AML-193 (cell line): ENCODE measurements around the gene BCO2.
"Not testable (repeated sequence)": the region's sequence is repeated elsewhere in the genome, so short reads cannot be mapped to it uniquely, and the experiment has no call there.

ENCODE experiments used
- DNase-seq, 2 experiments: peaks; one replicate each; lab custom pipeline; 2025; lab: John Stamatoyannopoulos, UW

Gene BCO2

GRCh38 chr11:112167145-112167544 lies 8.2 kb upstream of the BCO2 start, which contains the start of gene TEX12:
Gene TEX12, plus strand, starts transcription at chr11:112167372. Its CDS starts 1,897 bp downstream, at chr11:112169269.
- DNase-seq: no peak

DNA sequence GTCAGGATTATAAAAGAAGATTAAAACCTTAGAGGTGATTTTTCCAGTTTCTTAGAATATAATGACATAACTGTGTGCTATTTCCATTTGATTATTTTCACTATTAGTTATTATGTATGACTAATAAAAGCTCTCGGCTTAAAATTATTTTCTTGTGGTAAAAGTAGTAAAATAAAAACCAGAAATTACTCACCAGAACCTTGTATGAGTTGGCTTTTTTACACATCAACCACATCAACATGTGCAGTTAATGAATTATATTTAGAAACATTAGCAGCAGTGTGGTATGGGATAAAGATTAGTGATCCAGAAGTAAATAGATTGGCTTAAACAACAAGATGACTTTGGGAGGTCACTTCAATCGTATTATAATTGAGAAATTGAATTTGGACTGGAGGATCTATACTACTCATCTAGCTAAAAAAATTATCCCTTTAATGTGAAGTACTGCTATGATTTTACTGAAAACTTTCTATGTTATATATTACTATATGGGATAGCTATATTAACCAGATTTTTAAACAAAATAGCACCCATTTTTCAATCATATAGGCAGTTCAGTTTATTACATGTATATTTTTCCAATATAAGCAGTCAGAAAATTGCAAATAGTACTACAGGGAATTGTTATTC lies 2.8 kb upstream of the BCO2 start:
- DNase-seq: no peak

- no peak for DNase-seq
Observed at GRCh38 chr11:112173152-112173551, 2.2 kb upstream of the BCO2 start.

DNA sequence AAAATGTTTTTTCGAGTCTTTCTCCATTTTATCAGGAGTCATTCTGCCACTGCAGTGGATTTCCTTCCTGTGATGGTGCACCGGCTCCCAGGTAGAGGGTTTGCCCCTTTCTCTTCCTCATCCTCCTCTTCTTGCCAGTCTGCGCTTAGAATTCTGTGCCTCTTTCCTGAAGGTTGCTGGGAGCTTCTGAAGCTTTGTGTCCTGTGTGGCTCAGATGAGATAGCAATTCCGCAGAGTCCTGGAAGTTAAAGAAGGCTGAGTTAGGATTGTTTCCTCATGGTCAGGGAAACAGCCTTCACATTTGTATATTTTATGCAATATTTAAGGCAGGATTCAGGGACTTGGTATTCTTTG lies 264 bp downstream of the BCO2 start:
- DNase-seq: no peak

- no peak for DNase-seq
Observed at GRCh38 chr11:112176077-112176476, 765 bp downstream of the BCO2 start.

DNA sequence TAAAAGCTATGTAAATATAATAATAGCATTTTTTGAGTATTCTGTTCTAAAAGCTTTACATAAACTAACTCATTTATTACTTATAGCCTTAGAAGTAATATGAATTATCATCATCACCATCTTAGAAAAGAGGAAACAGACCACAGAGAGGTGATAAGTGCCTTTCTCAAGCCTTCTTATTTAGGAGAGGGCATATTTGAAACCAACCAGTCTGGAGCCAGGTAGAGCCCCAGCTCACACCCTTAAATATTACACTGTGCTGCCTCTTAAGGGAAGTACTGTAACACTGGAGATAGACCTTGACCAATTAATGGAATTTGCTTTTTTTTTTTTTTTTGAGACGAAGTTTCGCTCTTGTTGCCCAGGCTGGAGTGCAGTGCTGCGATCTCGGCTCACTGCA lies 2.3 kb downstream of the BCO2 start:
- no peak for DNase-seq

DNA sequence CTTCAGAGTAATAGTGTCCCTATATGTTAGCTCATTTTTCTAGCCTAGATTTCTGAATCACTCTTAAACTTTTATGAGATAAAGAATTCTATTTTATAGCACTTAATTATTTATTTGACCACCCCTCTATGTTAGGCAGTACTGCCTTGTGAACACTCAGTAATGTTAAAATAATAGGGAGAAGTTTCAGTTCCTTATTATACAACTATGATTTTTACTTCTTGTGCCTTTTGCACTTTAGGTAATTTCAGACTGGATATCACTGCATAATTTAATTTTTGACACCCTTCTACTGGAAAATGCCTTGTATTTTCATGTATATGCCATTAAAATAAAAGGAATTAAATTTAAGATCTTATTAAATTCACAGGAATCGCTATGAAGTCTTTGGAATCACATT lies 3.1 kb downstream of the BCO2 start:
- DNase-seq: no peak

DNA sequence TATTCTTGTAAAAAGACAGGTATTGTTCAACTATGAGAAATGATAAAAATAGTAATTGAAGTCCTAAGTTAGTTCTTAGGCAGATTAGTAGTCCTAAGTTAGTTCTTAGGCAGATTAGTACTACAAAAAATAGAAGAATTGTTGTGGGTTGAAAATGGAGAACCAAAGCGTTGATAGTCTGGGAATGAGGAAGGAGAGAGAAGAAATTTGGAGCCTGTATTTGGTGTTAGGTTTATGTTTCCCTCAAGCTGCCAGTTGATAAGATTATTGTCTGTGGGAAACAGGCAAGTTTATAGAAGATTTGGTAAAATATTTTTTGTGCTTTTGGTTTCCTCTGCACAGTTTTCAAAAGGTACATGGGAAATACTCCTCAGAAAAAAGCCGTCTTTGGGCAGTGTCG lies 3.6 kb downstream of the BCO2 start:
- DNase-seq: no peak

GRCh38 chr11:112179601-112180000 lies 4.3 kb downstream of the BCO2 start:
- peak; percentile 85 for DNase-seq

DNA sequence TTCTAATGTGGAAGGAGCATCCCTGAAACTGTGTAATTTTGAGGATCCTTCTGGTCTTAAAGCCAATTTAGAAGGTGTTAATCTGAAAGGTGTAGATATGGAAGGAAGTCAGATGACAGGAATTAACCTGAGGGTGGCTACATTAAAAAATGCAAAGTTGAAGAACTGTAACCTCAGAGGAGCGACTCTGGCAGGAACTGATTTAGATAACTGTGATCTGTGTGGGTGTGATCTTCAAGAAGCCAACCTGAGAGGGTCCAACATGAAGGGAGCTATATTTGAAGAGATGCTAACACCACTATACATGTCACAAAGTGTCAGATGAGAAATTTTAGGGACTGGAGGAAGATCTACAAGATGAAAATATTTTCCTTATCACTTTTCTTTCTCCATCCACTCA lies 7.6 kb downstream of the BCO2 start:
- DNase-seq: no peak

DNA sequence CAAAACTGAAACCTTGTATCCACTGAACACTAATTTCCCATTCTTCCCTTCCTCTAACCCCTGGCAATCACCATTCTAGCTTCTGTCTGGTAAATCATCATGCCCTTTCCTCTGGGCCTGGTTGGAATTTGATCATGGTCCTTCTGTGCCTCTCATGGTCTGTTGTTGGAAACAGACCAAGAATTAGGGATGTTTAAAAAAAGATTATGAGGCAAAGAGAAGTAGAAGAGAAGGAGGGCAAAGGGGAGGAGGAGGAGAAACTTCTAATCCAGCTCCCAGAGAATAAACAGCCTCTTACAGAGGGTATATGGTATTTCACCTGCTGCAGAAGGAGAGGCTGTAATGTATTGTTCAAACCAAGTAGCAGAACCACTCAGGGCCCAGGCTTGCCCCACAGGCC lies 10.6 kb downstream of the BCO2 start:
- no peak for DNase-seq

DNA sequence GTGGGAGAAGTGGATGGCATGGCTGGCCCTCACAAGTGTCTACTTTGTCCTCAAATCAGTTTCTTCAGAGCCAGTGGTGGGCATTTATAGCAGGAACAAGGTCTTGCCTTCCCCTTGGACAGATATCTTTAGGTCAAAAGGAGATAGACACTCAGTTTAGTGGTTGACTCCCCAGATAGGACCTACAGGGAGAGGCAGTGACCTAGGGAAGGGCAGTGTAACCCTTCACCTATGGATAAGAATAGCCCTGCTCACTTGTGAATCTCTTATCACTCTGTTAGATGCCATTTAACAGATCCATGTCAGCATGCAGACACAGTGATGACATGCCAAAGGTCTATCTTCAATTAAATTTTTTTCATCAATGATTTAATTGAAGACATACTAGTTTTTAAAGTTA lies 11.0 kb downstream of the BCO2 start:
- DNase-seq: no peak

DNA sequence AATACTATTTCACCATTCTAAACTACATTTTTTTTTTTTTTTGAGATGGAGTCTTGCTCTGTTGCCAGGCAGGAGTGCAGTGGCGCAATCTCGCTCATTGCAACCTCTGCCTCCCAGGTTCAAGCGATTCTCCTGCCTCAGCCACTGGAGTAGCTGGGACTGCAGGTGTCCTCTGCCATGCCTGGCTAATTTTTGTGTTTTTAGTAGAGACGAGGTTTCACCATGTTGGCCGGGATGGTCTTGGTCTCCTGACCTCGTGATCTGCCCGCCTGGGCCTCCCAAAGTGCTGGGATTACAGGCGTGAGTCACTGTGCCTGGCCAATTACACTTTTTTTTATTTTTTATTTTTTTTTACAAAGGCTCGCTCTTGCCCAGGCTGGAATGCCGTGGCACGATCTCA lies 19.8 kb downstream of the BCO2 start:
- DNase-seq: peak in 1 of 2 experiments; percentile 4

DNA sequence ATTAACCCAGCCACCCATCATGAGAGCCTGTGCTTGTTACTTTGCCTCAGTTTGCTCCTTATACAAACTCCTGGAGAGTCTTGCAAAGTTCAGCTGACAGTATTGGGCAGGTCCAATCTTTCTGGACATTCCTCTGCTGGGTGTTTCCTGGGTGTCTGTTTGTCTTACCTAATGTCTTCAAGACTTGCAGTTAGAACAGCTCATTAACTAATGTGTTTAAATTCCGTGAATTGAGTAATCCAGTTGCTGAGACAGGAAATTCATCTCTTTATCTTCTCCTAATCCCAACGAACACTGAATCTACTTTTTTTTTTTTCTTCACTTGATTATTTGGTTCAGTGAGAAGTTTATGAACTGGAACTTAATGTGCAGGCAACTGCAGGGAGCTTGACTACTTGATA lies 20.6 kb downstream of the BCO2 start:
- peak; percentile 36 to 53 for DNase-seq

GRCh38 chr11:112196519-112197087 lies 21.3 kb downstream of the BCO2 start:
- DNase-seq: no peak

- DNase-seq: not testable (repeated sequence)
Observed at GRCh38 chr11:112199101-112199500, 23.8 kb downstream of the BCO2 start.

DNA sequence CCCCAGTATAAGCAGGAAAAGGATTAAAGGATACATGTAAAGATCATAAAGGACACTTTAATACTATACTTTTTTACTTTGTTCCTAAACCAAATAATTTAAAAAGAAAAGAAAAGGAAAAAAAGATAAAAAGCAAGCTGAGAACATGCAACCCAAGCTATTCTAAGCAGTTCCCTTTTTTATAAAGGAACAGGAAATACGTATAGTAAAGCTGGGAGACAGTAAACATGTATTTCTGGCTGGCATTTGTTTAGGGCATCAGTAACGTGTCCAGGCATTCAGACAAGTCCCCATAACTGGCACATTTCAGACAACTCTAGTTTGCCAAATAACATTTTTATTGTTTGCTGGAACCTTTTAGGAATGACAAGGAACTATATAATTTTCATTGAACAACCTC lies 24.9 kb downstream of the BCO2 start:
- DNase-seq: peak; percentile 46 to 58

DNA sequence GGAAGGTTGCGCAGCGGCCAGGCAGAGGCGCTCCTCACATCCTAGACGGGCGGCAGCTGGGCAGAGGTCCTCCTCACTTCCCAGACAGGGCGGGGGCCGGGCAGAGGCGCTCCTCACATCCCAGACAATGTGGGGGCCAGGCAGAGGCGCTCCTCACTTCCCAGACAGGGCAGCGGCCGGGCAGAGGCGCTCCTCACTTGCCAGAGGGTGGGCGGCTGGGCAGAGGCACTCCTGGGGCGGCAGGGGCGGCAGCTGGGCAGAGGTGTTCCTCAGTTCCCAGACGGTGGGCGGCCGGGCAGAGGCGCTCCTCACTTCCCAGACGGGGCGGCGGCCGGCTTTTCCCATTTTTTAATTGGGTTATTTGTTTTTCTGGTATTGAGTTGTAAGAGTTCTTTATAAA lies 30.8 kb downstream of the BCO2 start:
- no peak for DNase-seq

- DNase-seq: no peak
Observed at GRCh38 chr11:112210890-112211289, 35.6 kb downstream of the BCO2 start.

DNA sequence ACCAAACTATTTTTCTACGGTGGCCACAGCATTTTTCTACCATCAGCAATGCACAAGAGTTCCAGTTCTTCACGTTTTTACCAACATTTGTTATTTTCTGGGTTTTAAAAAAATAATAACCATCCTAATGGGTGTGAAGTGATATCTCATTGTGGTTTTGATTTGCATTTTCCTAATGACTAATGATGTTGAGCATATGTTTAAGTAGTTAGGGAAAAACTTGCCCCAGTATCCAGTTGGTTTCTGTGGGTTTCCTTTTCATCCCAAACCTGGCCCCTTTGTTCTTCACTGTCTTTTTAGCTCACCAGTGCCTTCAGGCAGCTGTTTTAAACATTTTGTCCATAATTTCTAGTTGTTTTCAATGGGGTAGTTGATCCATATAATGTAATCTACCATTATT lies 36.2 kb downstream of the BCO2 start:
- no peak for DNase-seq

GRCh38 chr11:112212290-112212689 lies 37.0 kb downstream of the BCO2 start:
- DNase-seq: no peak

DNA sequence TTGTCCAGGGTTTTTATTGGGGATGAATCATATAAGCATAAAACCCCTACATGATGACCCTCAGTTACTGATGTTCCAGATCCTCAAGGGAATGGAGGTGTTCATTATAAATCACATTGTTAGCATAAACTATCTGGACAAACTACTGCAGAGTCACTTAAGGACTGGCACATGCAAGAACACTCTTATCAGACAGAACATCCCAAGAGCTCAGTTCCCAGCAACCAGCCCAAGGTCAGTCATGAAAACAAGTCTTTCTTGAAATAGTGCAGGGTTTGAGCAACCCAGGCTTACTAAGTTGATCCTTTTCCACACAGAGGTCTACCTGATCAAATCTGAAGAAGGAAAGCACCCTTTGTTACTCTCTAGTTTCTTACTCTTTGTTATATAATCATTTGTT lies 37.4 kb downstream of the BCO2 start:
- no peak for DNase-seq

DNA sequence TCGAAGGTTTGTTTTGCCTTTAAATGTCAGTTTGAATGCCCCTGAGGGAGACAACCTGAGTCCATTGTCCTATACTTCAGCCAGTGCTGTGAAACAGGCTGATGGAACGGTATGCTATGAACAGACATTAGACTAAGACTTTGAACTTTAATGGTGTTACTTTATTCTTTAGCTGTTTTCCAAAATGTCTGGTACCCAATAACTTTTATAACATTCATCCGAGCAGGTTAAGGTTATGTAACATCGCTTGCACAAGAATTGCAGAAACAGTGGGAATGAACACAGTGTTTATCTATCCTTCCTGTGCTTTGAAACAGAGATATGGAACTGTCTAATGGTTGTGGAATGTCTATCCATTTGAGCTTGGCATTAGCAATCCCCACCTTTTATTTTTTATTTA lies 38.4 kb downstream of the BCO2 start:
- no peak for DNase-seq

DNA sequence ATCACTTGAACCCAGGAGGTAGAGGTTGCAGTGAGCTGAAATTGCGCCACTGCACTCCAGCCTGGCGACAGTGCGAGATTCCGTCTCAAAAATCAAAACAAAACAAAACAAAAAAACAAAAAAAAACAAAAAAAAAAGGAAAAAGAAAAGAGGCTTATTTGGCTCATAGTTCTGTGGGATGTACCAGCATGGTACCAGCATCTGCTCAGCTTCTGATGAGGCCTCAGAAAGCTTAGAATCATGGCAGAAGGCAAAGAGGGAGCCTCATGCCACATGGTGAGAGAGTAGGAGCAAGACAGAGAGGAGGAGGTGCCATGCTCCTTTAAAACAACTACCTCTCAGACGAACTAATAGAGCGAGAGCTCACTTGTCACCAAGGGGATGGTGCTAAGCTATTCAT lies 40.3 kb downstream of the BCO2 start:
- DNase-seq: no peak
